Keratinocyte (primary cell): ENCODE data around the gene SPDYC.

ENCODE experiments used
- EZH2 ChIP-seq: IDR thresholded peaks from one replicate; pipeline ENCODE4 v1.6.1; 2012; ENCODE audit warnings: inconsistent platforms, mild to moderate bottlenecking, low read length, moderate library complexity
- TF ChIP-seq, protein P1 (sequence below), 3 experiments: IDR thresholded peaks in 1 of 3; conservative IDR thresholded peaks in 1 of 3; optimal IDR thresholded peaks in 1 of 3; 2 replicates in 2 of 3; 3 replicates in 1 of 3; pipeline versions ENCODE3 to v1.5.1; 2011; ENCODE audit warnings: low read length in 3 of 3, mild to moderate bottlenecking in 3 of 3, moderate library complexity in 2 of 3, control low read depth in 1 of 3, inconsistent platforms in 1 of 3; ENCODE audit not compliant: insufficient read depth in 2 of 3; ENCODE audit errors: extremely low read depth in 1 of 3

GRCh38 chr11:65215441-65216076 is 45.5 kb downstream of the SPDYC start:
- TF ChIP-seq EZH2 = no peak
- TF ChIP-seq, protein P1, sequence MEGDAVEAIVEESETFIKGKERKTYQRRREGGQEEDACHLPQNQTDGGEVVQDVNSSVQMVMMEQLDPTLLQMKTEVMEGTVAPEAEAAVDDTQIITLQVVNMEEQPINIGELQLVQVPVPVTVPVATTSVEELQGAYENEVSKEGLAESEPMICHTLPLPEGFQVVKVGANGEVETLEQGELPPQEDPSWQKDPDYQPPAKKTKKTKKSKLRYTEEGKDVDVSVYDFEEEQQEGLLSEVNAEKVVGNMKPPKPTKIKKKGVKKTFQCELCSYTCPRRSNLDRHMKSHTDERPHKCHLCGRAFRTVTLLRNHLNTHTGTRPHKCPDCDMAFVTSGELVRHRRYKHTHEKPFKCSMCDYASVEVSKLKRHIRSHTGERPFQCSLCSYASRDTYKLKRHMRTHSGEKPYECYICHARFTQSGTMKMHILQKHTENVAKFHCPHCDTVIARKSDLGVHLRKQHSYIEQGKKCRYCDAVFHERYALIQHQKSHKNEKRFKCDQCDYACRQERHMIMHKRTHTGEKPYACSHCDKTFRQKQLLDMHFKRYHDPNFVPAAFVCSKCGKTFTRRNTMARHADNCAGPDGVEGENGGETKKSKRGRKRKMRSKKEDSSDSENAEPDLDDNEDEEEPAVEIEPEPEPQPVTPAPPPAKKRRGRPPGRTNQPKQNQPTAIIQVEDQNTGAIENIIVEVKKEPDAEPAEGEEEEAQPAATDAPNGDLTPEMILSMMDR (optimal IDR thresholded peaks at IDR 0.05 in 1 of 3, IDR thresholded peaks at IDR 0.05 in 1 of 3, conservative IDR thresholded peaks at IDR 0.05 in 1 of 3; ENCODE audit: extremely low read depth in 1 of 3, insufficient read depth in 2 of 3, low read length in 3 of 3) = no peak
